GM21529 (cell line): Measurements from ENCODE around the gene PRKAG2.

Source experiments
- ATAC-seq: cut with Tn5 transposase; IDR thresholded peaks from one replicate; pipeline ENCODE4 v1.9.1; 2021; ENCODE audit not compliant: unreplicated experiment

Gene PRKAG2

DNA sequence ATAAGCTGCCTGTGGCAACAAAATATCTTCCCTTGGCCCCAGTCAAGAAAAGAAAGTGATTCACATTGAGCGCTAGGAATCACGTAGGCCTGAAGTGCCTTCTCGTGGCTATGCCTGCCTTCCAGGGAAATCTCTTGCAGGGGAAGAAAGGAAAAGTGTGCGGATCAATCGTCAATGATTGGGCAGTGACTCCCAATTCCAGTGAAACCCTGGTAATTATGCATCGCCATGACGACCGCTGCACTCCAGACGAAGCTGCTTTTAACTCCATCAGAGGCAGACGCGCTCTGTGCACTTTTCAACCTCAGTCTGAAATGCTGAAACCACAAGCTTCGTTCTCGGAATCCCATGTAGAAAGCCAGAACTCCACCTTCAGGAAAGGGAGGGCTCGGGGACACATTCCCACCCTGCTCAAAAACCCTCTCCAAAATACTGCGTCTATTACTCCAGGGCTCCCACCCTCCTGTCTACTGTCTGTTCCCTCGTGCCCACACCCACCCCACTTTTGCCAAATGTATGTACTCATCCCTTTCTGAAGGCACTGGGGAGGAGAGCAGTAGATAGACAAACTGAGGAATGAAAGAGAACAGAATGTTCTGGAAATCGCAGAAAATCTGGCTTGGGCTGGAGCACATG lies 24.2 kb upstream of the PRKAG2 start:
- no peak for ATAC-seq

DNA sequence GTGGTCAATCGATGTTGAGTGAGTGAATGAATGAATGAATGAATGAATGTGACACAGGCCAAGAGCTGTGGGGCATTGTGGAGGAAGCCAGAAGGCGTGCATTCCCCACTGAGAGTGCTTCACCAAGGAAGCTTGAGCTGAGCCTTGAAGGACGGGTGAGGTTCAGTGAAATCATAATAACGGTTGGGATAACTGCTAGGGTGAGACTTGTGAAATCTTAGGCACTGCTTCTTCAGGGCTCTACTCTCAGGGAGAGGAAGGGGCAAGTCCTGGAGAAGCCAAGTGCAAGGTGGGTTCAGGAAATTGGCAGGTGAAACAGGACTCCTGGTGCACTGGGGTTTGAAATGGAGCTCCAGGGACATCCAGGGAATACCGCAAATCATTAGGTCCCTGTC lies 23.7 kb upstream of the PRKAG2 start:
- ATAC-seq = no peak

- ATAC-seq = no peak
Measured at GRCh38 chr7:151899513-151900360, 22.8 kb upstream of the PRKAG2 start.

GRCh38 chr7:151897951-151898686 lies 21.2 kb upstream of the PRKAG2 start:
- ATAC-seq = no peak

GRCh38 chr7:151897161-151897731 lies 20.3 kb upstream of the PRKAG2 start:
- ATAC-seq = no peak

GRCh38 chr7:151896486-151896885 lies 19.6 kb upstream of the PRKAG2 start:
- ATAC-seq = no peak

DNA sequence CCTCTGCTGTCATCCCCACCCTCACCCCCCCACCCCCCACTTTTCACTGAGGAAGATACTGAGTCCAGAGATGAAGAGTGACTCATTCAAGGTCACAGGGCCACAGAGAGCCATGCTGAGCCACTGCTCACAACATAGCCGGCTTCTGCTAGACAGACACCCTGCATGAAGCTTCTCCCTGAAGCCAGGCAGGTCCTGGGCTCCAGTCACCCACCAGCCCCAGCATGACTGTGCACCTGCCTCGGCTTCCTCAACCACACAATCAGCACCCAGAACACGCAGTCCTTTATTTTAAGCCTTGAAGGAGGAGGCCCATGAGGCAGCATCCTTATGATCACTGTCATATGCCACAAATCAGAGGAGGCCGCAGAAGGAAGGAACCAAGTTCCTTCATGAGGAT lies 19.2 kb upstream of the PRKAG2 start:
- ATAC-seq = no peak

- no peak for ATAC-seq
Measured at GRCh38 chr7:151895631-151896031, 18.7 kb upstream of the PRKAG2 start.

DNA sequence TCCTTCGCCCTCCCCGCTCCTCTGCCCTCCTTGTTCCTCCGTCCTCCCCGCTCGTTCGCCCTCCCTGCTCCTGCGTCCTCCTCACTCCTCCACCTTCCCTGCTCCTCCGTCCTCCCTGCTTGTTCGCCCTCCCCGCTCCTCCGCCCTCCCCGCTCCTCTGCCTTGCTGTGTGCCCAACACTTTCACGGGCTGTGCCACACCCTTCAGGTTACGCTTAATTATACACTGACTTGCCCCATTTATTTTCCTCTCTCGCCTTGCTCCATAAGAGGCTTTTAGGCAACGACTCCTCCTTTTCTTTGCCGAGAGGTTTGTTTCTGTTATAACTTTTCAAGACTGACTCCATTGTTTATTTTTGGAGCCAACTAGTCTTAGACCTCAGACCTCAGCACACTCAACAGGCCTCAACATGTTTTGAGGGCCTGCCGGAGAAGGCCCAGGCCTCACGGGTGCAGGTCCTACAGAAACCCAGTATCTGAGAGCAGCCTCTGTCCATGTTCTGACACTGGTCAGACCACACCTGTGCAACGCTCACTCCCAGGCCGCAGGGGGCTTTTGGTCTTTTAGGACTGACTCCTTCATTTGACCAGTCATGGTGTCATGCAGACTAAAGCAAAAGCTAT lies 18.2 kb upstream of the PRKAG2 start:
- ATAC-seq = no peak

DNA sequence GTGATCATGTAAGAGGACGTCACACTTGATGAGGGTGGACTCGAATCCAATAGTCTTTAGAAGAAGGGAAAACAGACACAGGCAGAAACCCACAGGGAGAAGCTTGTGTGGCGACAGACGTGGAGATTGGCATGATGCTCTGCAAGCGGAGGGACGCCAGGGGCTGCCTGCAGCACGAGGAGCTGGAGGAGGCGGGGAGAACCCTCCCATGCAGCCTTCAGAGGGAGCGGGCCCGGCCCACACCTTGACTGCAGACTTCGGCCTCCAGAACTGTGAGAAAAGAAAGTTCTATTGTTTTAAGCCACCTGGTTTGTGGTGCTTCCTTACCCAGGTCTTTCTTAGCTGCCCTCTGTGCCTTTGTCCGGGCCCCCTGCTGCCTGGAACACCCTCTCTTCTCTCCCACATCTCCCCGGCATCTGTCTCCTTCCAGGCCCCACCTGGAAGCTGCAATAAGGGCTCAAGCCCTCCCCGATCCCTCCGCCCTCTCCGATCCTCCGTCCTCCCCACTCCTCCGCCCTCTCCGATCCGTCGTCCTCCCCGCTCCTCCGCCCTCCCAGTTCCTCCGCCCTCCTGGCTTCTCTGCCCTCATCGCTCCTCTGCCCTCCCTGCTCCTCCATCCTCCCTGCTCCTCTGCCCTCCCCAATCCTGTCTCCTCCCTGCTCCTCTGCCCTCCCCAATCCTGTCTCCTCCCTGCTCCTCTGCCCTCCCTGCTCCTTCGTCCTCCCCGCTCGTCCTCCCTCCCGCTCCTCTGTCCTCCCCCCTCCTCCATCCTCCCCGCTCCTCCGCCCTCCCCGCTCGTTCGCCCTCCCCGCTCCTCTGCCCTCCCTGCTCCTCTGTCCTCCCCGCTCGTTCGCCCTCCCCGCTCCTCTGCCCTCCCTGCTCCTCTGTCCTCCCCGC lies 17.4 kb upstream of the PRKAG2 start:
- ATAC-seq = no peak

DNA sequence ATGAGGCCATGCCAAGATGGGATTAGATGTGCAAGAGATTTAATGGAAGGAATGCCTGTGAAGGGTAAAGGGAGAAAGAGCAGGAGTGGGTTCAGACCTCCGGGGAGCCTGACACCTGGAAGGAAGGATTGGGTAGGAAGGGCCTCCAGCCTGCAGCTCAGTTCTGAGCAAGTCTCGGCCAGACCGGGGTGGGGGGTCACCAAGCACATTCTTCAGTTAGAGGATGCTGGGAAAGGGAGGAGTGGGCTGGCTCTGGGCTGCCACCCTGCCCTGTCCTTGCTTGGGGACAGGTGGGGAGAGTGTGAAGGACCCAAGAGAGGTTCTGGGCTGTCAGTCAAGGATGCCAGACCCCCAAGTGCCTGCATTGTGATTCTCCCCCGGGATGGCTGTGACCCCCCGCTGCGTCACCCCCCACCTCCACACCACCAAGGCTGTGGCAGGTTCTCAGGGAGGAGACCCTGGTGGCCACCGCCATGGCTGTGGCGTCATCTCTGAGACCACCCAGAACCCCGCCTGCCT lies 16.5 kb upstream of the PRKAG2 start:
- ATAC-seq = no peak

DNA sequence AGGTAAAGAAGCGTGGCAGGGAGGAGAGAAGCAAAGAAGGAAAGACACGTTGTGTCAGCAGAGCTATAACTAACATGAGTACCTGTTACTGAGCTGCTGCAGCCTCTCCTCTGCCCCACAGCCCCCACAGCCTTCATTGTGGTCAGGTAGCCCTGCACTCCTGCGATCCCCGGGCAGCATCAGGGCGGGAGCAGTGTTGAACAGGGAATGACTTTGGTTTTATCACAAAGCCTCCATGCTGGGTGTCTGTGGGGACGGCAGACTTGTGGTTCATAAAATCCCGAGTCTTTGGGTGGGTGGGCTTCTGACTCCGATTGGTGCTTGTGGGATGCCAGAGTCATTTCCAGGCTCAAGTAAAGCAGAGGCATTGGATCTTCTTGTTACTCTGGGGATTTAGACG lies 14.8 kb upstream of the PRKAG2 start:
- ATAC-seq = no peak

- ATAC-seq = no peak
Measured at GRCh38 chr7:151891182-151891581, 14.3 kb upstream of the PRKAG2 start.

DNA sequence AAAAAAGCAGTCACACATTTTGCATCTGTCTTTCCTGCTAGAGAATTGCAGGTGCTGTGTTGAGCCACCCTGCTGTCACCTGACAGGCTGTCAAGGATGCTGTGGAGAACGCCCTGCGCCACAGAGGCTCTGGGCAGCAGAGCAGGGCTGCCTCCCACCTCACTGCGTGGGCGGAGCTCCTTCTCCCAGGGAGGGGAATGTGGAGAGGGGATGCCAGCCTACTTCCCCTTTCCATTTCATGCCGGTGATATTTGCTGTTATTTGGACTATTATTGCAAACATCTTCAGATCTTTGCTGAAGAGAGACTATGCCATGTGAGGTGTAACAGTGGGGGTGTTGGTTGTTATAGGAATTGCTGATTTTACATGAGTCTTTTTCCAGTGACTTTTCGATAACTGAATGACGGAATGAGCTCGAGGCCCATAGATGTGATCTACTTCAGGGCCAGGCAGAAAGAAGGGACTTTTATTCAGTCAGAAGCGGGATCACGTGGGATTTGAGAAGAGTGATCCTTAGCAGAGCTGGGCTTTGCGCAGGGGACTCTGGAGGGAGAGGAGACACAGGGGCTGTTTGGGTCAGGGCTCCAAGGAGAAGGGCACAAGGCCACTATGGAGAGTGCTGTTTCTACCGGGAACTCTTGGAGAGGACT lies 13.6 kb upstream of the PRKAG2 start:
- no peak for ATAC-seq

GRCh38 chr7:151889406-151890354 lies 12.8 kb upstream of the PRKAG2 start:
- ATAC-seq = no peak

GRCh38 chr7:151888079-151889067 lies 11.5 kb upstream of the PRKAG2 start:
- no peak for ATAC-seq

- no peak for ATAC-seq
Measured at GRCh38 chr7:151886783-151887182, 9.9 kb upstream of the PRKAG2 start.
